Femur (tissue), 1 donor: ENCODE results near the gene RXRA.

Source experiments
- DNase-seq: peaks from one replicate; pipeline ENCODE4 v3.0.0-alpha.2; 2017

The RXRA gene

DNA sequence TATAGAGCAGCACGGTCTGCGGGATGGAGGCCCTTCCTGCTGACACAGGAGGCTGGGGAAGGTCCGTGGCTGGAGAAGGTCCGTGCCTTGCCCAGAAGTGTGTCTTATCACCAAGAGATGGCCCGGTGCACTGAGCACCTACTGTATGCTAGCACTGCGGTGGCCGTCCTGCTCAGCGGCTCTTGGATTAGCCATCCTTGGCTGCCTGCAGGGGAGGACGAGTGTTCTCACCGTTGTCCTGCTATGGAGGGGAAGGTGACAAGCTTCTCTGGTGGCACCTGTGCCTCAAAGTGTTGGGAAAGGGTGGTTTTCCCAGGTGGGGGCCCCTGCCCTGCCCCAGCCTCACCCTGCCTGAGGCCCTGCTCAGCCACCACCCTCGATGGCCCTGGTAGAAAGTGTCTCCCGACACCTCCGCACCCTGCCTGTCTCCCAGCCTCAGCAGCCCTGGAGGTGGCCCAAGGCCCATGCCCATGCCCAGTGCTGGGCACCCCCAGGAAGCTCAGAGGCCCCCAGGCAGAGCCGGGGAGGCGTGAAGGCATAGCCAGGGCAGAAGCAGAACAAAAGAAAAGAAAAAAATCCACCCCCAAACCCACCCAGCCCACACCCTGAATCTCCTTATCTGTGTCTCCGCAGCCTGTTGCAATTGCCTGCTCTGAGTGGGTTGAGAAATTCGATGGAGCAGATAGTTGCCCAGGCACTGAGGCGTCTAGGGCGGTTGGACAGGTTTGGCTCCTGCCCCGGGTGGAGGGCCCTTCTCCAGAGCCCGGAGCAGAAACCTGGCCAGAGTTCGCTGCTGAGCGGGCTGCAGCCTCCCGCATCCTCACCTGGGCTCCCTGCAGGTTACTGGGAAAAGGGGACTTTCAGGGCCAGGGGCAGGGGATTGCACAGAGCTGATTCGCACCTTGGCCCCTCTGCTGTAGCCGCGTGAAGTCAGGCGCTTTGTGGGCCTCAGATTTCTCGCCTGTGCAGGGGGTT is 30.5 kb downstream of the RXRA start:
- no peak for DNase-seq

DNA sequence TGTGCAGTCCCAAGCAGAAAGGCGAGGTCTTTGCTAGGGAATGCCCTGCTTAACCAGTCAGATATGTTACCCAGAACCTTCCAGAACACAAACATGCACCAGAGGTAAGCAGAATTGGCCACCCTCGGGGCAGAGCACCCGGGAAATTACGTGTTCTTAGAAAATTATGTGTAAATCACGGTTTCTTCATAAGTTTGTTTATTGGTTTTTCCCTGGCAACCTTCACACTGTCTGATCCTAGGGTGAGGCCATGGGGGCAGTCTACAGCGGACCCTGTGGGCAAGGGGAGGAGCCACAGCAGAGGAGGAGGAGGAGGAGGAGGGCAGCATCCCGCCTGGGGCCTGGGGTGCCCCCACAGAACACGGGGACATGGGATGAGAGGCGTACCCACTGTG is 31.4 kb downstream of the RXRA start:
- DNase-seq: no peak

DNA sequence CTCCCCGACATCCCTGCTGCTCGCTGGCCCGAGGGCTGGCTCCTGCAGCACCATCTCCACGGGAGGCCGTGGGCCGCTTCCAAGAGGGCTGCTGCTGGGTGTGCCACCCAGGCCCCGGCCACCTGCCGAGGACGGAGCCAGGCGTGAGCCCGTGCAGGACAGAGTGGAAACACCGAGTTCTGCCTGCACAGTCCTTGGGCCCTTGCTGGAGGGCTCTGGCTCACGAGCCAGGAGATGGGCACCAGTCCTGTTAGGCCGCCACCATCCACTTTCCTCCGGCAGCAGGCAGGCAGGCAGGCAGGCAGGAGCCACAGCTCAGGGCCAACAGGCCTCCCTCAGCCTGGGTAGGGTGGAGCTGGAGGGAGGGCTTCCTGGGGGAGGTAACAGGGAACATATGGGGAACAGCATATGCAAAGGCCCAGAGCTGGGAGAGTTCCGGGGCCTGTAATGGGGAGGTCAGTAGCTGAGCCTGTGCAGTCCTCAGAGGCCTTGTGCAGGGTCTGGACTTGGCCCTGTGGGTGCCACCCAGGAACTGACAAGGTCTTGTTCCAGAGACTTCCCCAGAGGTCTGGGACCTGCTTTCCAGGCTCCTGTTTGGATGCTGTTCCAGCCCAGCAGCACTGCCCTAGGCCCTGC is 31.9 kb downstream of the RXRA start:
- DNase-seq: no peak

DNA sequence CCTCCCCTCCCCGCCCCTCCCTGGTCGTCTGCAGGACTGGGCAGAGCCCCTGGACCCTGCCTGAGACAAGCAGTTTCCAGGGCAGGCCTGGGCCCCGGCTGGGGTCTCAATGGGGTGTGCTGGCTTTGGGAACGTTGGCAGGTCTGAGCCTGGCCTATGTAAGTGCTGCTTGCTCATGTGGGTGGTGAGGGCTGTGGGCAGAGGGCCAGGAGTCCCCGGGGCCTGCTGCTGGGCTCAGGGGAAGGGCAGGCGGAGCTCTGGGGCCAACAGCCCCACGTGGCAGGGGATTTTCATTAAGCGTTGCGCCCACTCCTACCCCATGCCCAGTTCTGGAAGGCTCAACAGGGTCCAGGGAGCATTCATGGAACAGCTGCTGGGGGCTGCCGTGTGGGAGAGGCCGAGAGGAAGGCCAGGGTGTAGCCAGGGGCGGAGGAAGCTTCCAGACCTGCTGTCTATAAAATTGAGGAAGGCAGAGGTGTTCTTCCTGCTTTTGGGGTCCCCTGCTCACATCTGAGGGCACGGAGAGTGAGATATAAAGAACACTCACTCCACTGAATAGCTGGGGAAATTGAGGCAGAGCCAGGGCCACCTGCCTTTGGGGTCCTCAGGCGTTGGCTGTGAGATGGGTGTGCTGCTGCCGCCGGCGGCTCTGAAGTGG is 32.5 kb downstream of the RXRA start:
- no peak for DNase-seq

DNA sequence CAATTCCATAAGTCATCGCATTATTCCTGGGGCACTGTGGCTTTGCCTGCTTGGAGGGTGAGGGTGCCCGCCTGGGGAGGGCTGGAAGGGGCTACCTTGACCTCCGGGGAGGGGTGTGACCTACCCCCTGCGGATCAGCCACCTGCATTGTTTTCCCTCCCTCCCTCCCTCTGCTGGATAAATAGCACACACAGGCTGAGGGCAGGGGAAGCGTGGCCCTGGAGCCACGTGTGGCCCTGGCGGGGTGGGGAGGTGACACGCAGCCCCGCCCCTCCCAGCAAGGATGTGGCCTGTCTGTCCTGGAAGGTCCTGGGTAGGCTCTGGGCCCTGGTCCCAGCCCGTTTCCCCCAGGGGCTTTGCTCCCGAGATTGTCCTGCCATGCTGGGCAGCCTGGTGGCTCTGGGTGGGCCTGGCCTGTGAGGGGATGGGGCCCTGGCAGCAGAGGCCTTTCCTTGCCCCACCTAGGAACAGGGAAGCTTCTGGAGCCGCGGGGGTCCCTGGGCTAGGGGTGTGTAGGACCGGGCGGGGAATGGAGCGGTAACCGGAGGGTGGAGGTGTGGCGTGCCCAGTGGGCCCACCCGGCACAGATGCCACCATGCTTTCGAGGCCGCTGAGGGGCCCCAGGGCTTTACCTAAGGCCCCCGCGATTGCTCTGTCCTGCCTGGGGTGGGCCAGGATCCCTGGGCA is 33.4 kb downstream of the RXRA start:
- DNase-seq: no peak

DNA sequence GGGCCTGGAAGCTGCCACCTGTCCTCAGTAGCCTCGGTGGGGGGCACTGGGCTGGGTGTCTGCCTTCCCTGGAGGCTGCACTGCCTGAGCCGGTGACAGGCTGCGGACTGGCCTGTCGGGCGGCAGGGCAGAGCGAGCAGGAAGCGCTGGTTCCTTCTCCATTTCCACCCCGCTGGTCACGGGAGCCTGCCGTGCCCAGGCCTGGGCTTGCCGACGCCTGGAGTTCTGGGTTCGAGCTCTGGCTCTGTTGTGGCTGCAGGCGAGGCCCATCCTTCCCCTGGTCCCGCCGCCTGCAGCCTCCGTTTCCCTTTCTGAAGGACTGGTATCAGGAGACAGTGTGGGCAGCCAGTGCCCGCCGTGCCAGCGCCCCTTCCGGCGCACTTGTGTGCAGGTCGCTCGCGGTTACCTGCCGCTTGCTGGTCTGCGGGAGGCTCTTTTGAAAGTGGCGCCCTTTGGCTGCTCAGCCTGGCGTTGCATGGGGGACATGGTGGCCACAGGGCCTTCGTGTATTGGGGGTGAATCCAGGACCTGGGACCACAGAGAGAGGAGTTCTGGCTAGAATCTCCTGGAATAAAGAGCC is 34.0 kb downstream of the RXRA start:
- DNase-seq: no peak

DNA sequence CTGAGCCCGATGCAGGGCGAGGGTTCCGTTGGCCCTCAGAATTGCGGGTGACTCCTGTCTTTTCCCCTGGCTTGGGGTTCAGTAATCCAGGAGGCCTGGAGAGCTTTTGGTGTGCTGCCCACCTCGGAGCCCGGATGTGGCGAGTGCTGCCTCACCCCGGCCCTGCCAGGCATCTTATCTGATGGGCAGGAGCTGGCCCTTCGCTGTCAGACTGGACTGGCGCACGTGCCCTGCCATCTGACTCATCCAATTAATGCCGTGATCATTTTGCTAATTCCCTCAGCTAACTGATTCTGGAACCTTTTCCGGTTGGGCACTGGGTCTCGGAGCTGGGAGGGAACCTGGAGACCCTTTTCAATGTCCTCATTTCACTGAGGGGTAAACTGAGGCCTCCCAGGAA is 34.6 kb downstream of the RXRA start:
- no peak for DNase-seq

DNA sequence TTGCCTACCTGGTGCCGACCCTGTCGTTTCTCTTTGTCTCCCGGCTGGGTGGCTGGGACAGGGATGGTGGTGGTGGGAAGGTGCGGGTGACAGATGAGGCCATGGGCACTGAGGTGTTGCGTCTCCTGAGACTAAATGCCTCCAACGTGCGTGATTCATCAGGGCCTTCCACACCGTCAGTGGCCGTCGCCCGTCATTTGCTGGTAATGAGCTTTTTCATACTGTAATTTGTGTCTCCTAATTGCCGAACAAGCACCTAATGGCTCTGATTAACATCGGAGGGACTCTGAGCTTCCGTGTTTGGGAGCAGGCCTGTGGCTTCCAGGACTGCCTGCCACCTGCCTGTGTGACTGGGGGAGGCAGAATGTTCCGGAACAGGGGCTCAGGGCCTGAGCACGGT is 35.2 kb downstream of the RXRA start:
- DNase-seq: no peak

DNA sequence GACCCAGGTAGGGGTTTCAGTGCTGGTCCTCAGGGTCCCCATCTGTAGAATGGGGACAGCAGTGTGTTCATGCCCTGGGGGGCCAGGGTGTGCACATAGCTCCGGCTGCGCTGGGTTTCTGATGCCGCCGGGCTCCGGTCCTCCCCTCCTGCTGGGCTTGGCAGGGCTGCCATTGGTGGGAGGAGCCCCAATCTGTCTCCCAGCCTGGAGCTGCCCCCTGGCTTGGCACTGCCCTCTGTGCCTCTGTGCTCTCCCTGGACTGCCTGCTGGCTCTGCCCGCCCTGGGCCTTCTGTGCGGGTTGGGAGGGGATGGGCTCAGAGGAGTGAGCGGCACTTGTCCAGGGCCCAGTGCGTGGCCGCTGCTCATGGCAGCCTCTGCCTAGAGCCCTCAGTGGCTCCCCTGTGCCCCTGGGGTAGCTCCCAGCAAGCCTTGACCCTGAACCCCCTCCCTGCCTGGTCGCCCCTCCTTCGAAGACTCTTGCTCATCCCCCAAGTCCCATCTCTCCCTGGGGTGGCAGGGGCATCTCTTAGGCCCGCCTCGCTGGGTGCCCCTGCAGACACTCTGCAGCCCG is 35.7 kb downstream of the RXRA start:
- no peak for DNase-seq

DNA sequence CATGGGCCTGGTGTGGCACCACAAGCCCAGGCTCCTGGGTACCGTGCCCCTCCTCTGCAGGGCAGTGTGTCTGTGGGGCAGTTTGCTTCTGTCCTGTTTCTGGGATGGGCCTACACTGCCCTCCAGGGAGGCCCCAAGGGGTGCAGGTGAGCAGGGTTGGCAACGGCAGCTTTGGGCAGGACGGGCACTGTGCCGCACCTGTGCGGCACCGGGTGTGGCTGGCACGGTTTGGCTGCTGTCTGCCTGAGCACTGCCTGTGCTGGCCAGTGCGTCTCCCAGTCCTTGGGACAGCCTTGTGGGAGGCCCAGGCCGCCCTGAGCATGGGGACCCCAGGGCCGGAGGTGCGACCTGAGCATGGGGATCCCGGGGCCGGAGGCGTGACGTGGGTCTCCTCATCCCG is 37.2 kb downstream of the RXRA start:
- DNase-seq: no peak

DNA sequence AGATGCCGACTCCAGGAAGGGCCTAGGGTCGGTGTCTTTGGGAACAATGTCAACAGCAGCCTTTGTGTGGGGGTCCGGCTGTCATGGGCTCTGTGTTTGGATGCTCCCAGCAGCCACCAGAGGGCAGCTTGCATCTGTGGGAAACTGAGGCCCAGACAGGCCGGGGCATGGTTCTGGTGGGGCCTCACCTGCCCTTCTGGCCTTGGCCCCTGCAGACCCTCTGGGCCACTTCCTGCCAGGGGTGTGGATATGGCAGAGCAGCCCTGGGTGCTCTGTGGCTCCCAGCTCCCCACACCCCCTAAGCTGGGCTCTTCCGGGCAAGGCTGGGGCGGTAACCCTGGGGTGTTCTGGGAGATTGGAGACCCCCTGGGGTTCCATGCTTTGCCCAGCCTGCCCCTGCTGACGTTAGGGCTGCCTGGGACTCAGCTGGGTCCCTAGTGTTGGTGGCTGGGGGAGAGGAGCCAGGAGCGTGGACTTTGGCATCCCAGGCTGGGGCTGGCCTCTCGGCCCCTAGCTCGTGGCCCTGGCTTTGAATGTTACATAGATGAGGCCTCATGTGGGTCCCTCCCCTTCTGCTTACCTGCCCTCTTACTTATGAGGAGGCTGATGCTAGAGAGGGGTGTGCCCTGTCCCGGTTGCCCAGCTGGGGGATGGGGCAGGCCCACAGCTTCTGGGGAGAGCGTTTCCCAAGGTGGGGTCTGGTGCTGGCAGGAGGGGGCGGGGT is 38.3 kb downstream of the RXRA start:
- DNase-seq: no peak

DNA sequence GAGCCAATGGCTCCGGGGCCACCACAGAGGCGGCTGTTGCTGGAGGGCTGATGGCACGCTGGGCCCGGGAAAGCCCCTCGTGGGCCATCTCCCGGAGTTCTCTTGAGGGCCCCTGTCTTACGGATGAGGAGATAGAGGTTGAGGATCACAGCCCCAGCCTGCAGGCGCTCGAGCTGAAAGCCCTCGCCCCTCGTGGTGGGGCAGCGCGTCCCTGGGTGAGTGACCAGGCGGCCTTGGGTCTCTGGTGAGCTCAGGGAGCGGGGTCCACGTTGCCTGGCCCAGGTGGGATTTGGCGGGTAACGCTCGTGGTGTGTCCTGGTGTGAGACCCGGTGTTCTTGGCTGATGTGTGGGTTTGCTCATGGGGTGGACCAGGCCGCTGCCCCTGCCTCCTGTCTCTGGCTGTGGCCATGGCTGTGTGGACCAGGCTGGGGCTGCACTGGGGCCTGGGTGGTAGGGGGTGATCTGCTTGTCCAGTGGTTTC is 38.9 kb downstream of the RXRA start:
- no peak for DNase-seq

DNA sequence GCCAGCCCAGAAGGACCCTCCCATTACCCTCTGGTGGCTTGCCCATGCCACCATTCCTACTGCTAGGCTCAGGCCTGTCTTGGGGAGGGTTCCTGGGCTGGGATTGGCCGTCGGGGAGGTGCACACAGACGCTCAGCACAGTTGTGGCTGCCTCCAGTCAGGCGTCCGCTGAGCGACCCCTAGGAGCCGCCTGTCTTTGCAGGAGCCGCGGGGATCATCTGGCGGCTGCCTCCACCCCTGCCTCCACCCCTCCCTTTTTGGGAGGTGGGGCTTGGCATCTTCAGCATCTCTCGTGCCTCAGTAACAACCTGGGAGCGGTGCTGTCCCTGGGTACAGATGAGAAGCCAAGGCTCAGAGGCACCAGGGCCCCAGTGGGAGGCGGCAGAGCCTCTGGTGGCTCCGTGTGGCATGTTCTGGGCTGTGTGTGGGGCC is 39.6 kb downstream of the RXRA start:
- DNase-seq: peak; percentile 89

DNA sequence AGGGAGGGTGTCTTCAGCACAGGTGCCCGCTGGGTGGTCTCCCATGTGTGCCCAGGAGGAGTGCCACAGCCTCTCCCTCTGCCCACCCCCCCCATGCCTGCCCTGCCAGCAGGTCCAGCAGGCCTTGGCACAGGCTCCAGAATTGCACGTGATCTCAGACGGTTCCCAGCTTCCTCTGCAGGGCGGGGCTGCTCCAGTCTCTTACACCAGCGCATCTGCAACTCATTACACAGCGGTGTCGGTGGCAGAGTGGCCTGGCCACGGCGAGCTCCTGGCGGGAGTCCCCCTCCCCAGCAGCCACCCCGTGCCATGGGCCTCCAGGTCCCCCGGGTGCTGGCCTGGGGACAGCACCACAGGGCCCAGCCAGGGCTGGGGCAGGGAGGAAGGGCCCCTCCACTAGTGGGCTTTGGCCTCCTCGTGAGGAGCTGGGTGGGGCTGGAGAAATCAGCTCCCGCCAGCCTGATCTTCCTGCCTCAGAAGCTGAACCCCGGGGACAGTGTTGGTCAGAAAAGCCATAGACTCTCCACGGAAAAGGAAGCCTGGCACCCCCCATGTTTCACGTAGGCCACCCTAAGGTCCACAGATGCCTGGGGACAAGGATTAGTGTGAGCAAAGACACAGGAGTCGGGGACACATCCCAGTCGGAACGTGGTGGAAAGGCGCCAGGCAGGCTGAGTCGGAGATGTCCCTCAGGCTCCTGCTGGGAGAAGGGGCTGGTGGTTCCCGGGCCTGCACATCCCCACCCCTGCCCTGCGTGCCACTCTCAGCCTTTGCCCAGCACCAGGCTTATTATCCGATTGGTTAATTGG is 40.2 kb downstream of the RXRA start:
- peak; percentile 95 for DNase-seq

DNA sequence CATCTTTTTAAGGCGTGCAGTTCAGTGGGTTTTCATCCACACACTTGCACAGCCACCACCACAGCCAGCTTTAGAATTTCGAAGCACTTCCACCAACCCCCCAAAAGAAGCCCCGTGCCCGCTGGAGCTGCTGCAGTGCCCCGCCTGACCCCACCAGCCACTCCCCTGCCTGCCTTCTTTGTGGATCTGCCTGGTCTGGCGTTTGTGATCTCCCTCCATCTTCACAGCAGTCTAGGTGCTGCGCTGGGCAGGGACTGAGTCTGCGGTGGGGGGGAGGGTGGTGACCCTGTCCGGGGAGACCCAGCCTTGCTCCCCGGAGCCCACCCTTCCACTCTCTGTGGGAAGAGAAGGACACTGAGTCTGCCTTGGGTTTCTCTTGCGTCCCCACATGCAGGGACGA is 40.8 kb downstream of the RXRA start:
- no peak for DNase-seq

DNA sequence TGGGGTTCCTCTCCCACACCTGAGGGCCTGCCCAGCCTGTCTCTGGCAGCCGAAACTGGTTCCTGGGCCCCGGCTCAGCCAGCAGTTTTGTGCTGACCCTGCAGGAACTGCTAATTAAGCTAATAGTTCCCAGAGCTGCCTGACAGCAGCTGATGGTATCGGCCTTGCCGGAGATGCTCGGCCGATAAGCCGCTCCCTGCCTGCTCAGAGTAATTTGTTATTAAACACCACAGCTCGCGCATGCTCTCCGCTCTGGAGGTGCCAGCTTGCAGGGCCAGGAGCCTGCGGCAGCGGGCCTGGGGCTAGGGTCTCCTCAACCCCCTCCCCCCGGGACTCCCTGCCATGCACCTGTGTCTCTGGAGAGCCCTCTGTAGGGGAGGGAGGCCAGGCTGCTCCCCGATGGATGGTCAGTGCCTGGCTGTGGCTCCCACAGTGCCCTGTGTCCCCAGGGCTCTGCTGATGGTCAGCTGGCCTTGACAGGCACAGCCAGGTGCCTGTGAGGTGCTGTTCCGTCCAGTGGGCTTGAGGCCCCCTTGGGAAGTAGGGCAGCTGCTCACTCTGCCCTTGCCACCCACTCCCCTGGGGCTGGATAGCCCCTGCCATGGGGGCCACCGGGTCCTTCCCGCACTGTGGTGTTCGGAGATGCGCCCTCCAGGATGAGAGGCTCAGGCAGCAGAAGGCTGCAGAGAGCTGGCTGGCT is 41.7 kb downstream of the RXRA start:
- DNase-seq: no peak

DNA sequence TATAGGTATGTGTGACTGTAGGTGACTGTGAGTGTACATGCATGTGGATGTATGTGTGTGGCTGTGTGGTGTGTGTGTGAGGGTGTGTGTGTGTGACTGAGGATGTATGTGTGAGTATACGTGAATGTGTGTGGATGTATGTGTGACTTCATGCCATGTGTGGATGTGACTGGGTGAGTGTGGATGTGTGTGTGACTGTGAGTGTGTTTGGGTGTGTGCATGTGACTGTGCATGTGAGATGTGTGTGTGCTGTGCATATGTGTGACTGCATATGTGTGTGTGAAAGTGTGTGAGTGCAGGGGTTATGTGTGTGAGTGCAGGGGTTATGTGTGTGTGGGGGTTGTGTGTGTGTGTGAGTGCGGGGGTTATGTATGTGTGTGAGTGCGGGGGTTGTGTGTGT is 42.3 kb downstream of the RXRA start:
- DNase-seq: no peak

DNA sequence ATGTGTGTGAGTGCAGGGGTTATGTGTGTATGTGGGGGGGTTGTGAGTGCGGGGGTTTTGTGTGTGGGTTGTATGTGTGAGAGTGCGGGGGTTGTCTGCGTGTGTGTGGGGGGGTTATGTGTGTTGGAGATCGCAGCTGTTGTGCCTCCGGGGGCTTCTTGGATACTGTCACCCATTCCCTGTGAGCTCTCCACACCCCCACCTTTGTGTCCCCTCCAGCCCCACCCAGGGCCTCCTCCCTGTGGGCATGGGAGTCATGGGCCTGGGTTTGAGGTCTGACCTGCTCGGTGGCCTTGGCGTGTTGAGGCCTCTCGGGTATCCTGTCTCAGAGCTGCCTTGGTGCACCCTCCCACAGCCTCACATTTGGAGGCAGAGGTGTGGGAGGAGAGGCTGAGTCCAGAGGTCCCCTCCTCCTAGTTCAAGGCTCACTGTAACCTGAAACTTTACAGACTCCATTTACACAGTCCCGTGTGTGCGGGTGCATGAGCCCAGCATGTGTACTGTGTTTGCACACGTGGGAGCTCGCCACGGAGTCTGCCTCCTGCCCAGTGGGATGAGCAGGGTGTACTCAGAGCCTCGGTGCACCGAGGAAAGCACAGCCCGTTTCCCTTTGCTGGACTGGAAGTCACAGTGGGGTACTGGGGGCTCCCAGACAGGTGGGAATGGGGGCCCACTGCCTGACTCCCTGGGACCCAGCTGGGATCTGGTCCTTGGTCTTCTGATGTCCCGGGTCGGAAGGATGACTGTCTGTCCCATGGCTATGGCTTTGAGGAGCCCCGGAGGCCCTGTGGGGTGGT is 43.4 kb downstream of the RXRA start:
- no peak for DNase-seq

DNA sequence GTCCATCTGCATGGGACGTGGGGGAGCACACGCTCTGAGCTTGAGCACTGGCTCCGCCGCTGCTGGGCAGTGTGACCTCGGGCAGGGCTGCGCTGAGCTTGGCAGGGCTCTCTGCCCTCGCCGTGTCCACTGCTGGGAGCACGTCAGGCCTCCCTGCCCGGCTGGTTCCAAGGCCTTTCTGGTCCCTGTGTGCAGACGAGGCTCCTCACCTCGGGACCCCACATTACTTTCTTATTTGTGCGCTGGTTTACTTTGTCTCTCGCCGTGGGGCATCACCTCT is 43.9 kb downstream of the RXRA start:
- no peak for DNase-seq
